Adrenal gland (tissue), 5 donors: ENCODE measurements around the gene KRTAP3-2.

Experiments used
- CTCF ChIP-seq, 6 experiments: fragments of 450-650 bp in 4 of 6; fragments of 200-600 bp in 2 of 6; sonication (generic) in 1 of 6; IDR thresholded peaks; 1 replicate in 5 of 6; 2 replicates in 1 of 6; pipeline versions ENCODE4 v1.5.1 to v1.8.0; 2016 to 2021; ENCODE audit warnings: antibody characterized with exemption in 6 of 6, mild to moderate bottlenecking in 2 of 6, moderate library complexity in 1 of 6
- POLR2A ChIP-seq, 2 donors: fragments of 450-650 bp; IDR thresholded peaks; one replicate each; pipeline ENCODE4 v1.6.1; 2017; ENCODE audit warnings: antibody characterized with exemption in 2 of 2, mild to moderate bottlenecking in 2 of 2, moderate library complexity in 1 of 2
- donor health status: DM: no; HTN: no; CAD: no.

DNA sequence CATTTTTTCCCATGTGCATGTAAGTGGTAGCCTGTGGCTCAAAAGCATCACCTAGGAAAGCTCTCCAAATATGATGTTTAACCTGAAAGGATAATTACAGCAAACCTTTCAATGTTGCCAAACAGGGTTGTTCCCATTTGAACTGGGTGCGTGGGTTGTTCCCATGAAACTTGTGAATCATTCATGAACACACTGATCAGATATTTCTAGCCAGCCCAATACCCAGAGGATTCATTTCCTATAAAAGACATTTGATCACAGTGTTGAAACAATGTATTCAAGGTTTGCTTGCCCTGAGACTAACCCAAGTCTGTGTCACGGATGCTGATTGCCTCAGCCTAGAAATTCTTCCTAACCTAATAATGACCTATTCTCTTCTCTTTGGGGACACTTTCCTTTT, 45.8 kb downstream of the KRTAP3-2 start:
- TF ChIP-seq CTCF (IDR thresholded peaks at IDR 0.05): no peak
- no peak for TF ChIP-seq POLR2A (IDR thresholded peaks at IDR 0.05)
